ENCODE data around the gene ULBP1. TPM values are rescaled to one million over a fixed set of nuclear protein-coding genes. Genes with fewer than 3 reads are reported as not detected.
"Not testable (repeated sequence)": the region's sequence is repeated elsewhere in the genome, so short reads cannot be mapped to it uniquely, and the experiment has no call there.

ULBP1 gene
- total RNA-seq, 4 donors from 2014 or later: 0.16 TPM; not detected in 3

DNA sequence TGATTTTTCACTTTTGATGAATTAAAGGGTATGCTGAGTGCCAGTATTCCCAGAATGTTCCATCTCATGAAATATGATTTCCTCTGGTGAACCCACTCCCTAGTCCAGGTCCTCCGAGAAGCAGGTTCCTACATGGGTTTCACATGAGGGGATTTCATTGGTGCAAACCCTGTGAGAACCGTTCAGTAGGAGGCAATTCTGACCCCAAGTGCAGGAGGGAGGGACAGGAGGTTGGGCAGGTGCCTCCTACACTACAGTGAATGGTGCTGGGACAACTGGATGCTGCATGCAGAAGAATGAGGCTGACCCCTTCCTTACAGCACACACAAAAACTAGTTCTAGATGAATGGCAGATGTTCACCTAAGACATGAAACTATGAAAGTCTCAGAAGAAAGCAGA is 27.0 kb upstream of the ULBP1 start:
- Histone ChIP-seq H3K4me1 (peaks cover 12 to 18% of the 10 kb centered on the region in 2 donors), H3K36me3 (no peaks in the 10 kb centered on the region), H3K27ac (no peak overlapping the region), H3K4me3 (no peak overlapping the region), H3K9me3 (no peaks in the 10 kb centered on the region), H3K27me3 (peaks cover 48 to 73% (median 72%) of the 10 kb centered on the region in 3 donors)
- TF ChIP-seq CTCF (IDR thresholded peaks at IDR 0.05 in 4 of 5, conservative IDR thresholded peaks at IDR 0.05 in 1 of 5): no peak
- TF ChIP-seq POLR2A (IDR thresholded peaks at IDR 0.05): no peak
- DNase-seq (no peak), ATAC-seq (no peak)
- intact Hi-C loops (cut with DNase I; ENCODE audit: low total_unique reads) (no loop called here), in situ Hi-C loops (cut with MboI; ENCODE audit: low sequenced_read_pairs in 4 of 4) (loop anchor here in 1 of 4 donors (5.0 kb wide), 1 partner anchor 81 kb away; no protein-coding TSS in a partner anchor)

DNA sequence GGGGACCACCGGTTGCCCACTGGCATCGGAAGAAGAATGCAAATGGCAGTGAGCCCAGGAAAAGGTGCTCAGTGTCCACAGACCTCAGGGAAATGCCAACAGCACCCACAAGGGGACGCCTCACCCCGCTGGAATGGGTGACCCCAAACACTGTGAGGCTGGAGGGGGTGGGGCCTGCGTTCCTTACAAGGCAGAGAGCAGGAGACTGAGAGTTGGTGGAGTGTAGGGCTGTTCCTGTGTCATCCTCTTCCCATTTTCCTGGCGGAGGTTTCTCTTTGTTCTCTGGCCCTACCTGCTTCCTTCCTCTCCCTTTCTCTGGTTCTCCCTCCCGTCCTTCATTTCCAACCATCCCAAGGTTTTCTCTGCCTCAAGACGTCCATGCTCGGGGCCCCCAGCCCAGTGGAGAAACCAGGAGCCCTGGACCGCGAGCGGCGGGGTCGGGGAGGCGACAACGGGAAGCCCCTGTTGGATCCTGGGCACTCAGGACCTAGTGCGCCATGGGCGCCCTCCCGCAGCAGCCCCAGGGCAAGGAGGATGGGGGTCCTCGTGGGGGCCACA is 25.7 kb upstream of the ULBP1 start:
- DNase-seq; H3K36me3 ChIP-seq; H3K27ac ChIP-seq; H3K9me3 ChIP-seq; ATAC-seq; intact Hi-C loops (cut with DNase I; ENCODE audit: low total_unique reads): not testable (repeated sequence)
- peaks cover 12 to 26% of the 10 kb centered on the region in 2 donors for H3K4me1 ChIP-seq
- peak overlapping the region; percentile 52 to 73 (median 56) for H3K4me3 ChIP-seq
- in situ Hi-C loops (cut with MboI; ENCODE audit: low sequenced_read_pairs in 4 of 4): loop anchor here in 1 of 4 donors (5.0 kb wide), 1 partner anchor 79 kb away; no protein-coding TSS in a partner anchor
- H3K27me3 ChIP-seq: peaks cover 48 to 80% (median 70%) of the 10 kb centered on the region in 3 donors

DNA sequence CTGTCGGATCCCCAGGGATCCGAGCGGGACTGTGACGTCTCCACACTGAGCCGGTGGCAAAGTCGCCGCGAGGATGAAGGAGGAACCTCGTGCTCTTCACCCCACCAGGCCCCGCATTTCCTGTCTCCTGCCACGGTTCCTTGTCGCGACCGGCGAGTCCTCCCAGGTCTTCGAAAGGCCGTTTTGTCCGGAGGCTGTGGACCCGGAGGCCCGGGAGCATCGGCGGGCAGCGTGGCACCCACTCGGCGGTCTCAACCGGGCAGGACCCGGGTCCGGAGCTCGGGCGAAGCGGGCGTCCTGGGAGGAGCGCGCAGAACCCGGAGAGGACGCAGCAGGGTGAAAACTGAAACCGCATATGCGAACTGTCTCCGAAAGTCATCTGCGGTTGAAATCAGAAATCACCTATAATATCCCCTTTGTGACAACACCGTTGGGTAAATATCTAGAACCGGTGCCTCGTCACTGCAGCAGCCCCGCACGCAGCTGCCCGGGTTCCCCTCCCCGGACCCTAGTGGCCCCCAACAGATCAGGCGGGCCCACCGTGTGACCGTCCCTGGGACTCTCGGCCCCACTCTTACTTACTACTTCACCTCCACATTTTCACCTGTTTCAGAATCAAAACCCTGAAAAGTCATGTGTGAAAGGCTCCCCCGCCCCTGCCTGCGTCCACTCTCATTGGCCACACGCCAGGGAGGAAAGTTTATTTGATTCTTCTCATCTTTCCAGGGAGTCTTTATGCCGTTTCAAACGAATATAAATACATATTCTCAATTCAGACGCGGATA is 25.0 kb upstream of the ULBP1 start:
- peak overlapping the region; percentile 52 to 73 (median 56) for H3K4me3 ChIP-seq
- in situ Hi-C loops (cut with MboI; ENCODE audit: low sequenced_read_pairs in 4 of 4) (loop anchor here in 1 of 4 donors (5.0 kb wide), 1 partner anchor 79 kb away; no protein-coding TSS in a partner anchor), intact Hi-C loops (cut with DNase I; ENCODE audit: low total_unique reads) (no loop called here)
- H3K9me3 ChIP-seq: no peaks in the 10 kb centered on the region
- peaks cover 48 to 80% (median 66%) of the 10 kb centered on the region in 3 donors for H3K27me3 ChIP-seq
- ATAC-seq (no peak), DNase-seq (no peak)
- TF ChIP-seq POLR2A (IDR thresholded peaks at IDR 0.05) (no peak), CTCF (IDR thresholded peaks at IDR 0.05 in 4 of 5, conservative IDR thresholded peaks at IDR 0.05 in 1 of 5) (no peak)
- H3K27ac ChIP-seq: no peak overlapping the region
- peaks cover 12 to 26% of the 10 kb centered on the region in 2 donors for H3K4me1 ChIP-seq
- no peaks in the 10 kb centered on the region for H3K36me3 ChIP-seq

GRCh38 chr6:149939356-149939648 is 24.4 kb upstream of the ULBP1 start:
- Histone ChIP-seq H3K36me3 (no peaks in the 10 kb centered on the region), H3K27ac (no peak overlapping the region), H3K4me3 (peak overlapping the region in 1 of 4 donors; percentile 73), H3K27me3 (peaks cover 48 to 80% (median 66%) of the 10 kb centered on the region in 3 donors), H3K4me1 (peaks cover 12 to 26% of the 10 kb centered on the region in 2 donors), H3K9me3 (no peaks in the 10 kb centered on the region)
- in situ Hi-C loops (cut with MboI; ENCODE audit: low sequenced_read_pairs in 4 of 4): loop anchor here in 1 of 4 donors (5.0 kb wide), 1 partner anchor 78 kb away; no protein-coding TSS in a partner anchor
- TF ChIP-seq POLR2A (IDR thresholded peaks at IDR 0.05): no peak
- TF ChIP-seq CTCF (IDR thresholded peaks at IDR 0.05 in 4 of 5, conservative IDR thresholded peaks at IDR 0.05 in 1 of 5): no peak
- intact Hi-C loops (cut with DNase I; ENCODE audit: low total_unique reads): no loop called here
- no peak for DNase-seq
- no peak for ATAC-seq

Measured in gastrocnemius medialis (tissue), 4 donors.